Lung (tissue), 12 donors: ENCODE data around the gene GALNS. TPM values are rescaled to one million over a fixed set of nuclear protein-coding genes. Genes with fewer than 3 reads are reported as not detected.
A peak's percentile ranks its signal among the peaks of the same experiment; 100 is the strongest.

Source experiments
- ATAC-seq: fragments of 200-7000 bp; cut with Tn5 transposase; one replicate; pipeline ENCODE4 v1.9.1; 2020; ENCODE audit warnings: moderate number of reproducible peaks; ENCODE audit not compliant: insufficient read depth, low FRiP score
- DNase-seq, 3 donors: peaks; one replicate each; pipeline ENCODE4 v3.0.0-alpha.2; 2013 to 2017
- H3K27ac ChIP-seq, 2 donors: one replicate each; pipeline ENCODE4 v1.5.1; 2013; ENCODE audit warnings: mild to moderate bottlenecking in 2 of 2, moderate library complexity in 2 of 2, control low read depth in 1 of 2, inconsistent platforms in 1 of 2, low read depth in 1 of 2, low read length in 1 of 2
- H3K27me3 ChIP-seq, 3 donors: one replicate each; pipeline ENCODE4 v1.5.1; 2013; ENCODE audit warnings: low read length in 2 of 3; ENCODE audit not compliant: control insufficient read depth in 3 of 3, insufficient read depth in 3 of 3
- H3K36me3 ChIP-seq, 4 donors: one replicate each; pipeline ENCODE4 v1.5.1; 2013; ENCODE audit warnings: low read length in 4 of 4, mild to moderate bottlenecking in 1 of 4, moderate library complexity in 1 of 4; ENCODE audit not compliant: control insufficient read depth in 4 of 4, insufficient read depth in 4 of 4
- H3K4me1 ChIP-seq, 5 donors: one replicate each; pipeline ENCODE4 v1.5.1; 2013; ENCODE audit warnings: low read length in 5 of 5, mild to moderate bottlenecking in 2 of 5, moderate library complexity in 1 of 5; ENCODE audit not compliant: control insufficient read depth in 5 of 5, insufficient read depth in 5 of 5
- H3K4me3 ChIP-seq: one replicate; pipeline ENCODE4 v1.5.1; 2013; ENCODE audit warnings: mild to moderate bottlenecking, control low read depth, moderate library complexity
- H3K9ac ChIP-seq, 2 donors: one replicate each; pipeline ENCODE4 v1.5.1; 2013; ENCODE audit warnings: low read length in 2 of 2, control low read depth in 1 of 2; ENCODE audit not compliant: insufficient read depth in 1 of 2
- H3K9me3 ChIP-seq, 4 donors: one replicate each; pipeline ENCODE4 v1.5.1; 2013; ENCODE audit warnings: low read length in 3 of 4, mild to moderate bottlenecking in 1 of 4, moderate library complexity in 1 of 4; ENCODE audit not compliant: control insufficient read depth in 4 of 4, insufficient read depth in 3 of 4
- WGBS, 2 donors: extraction: QIAGEN DNeasy Blood & Tissue Kit; methylation state at CpG; one replicate each; pipeline ENCODE4 v1.1.7; 2013; 5-methylcytosine and 5-hydroxymethylcytosine counted together
- polyA plus RNA-seq, 2 donors: library from polyadenylated mRNA; stranded (reverse); fragments of 200-250 nt; gene quantifications; one replicate each; pipeline ENCODE4 v1.2.1, GENCODE V29; 2013
- total RNA-seq, 2 donors: library from RNA; depleted of rRNA in 1 of 2; stranded (reverse); fragments of >200 nt in 1 of 2; gene quantifications; one replicate each; pipeline ENCODE4 v1.2.1, GENCODE V29; 2014 to 2021
- TF ChIP-seq, protein P1 (sequence below): IDR thresholded peaks from 2 replicates; pipeline ENCODE4 v1.5.1; 2012; ENCODE audit warnings: mild to moderate bottlenecking; ENCODE audit errors: control extremely low read depth, extremely low read depth
- donor health status: control.
- donor health status: control.
- donor health status: Bipolar disorder and iron deficiency.
- donor health status: healthy.
- donor health status: DM: yes; HTN: yes; CAD: no.

GALNS gene
- total and polyA plus RNA-seq, 4 donors = 21.4 to 61.9 (median 30.3) TPM

GRCh38 chr16:88771294-88771772 is 85.4 kb downstream of the GALNS start:
- TF ChIP-seq, protein P1, sequence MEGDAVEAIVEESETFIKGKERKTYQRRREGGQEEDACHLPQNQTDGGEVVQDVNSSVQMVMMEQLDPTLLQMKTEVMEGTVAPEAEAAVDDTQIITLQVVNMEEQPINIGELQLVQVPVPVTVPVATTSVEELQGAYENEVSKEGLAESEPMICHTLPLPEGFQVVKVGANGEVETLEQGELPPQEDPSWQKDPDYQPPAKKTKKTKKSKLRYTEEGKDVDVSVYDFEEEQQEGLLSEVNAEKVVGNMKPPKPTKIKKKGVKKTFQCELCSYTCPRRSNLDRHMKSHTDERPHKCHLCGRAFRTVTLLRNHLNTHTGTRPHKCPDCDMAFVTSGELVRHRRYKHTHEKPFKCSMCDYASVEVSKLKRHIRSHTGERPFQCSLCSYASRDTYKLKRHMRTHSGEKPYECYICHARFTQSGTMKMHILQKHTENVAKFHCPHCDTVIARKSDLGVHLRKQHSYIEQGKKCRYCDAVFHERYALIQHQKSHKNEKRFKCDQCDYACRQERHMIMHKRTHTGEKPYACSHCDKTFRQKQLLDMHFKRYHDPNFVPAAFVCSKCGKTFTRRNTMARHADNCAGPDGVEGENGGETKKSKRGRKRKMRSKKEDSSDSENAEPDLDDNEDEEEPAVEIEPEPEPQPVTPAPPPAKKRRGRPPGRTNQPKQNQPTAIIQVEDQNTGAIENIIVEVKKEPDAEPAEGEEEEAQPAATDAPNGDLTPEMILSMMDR = no peak
- Histone ChIP-seq H3K27me3 (no peaks in the 10 kb centered on the region), H3K36me3 (peaks cover 0 to under 1% (median 0%) of the 10 kb centered on the region in 4 donors), H3K9me3 (no peaks in the 10 kb centered on the region), H3K27ac (peak overlapping the region in 1 of 2 donors; percentile 83), H3K4me1 (peaks cover 7 to 77% (median 56%) of the 10 kb centered on the region in 5 donors), H3K9ac (no peak overlapping the region), H3K4me3 (no peak overlapping the region)
- DNase-seq = no peak
- ATAC-seq = no peak
- 60 to 71% methylated on average over 18 to 19 of the region's 19 CpGs for WGBS, 2 donors

GRCh38 chr16:88770461-88771293 is 86.1 kb downstream of the GALNS start:
- no peaks in the 10 kb centered on the region for H3K9me3 ChIP-seq
- peaks cover 0 to 2% (median 0%) of the 10 kb centered on the region in 4 donors for H3K36me3 ChIP-seq
- no peaks in the 10 kb centered on the region for H3K27me3 ChIP-seq
- WGBS, 2 donors = 21 to 23% methylated on average over 39 to 41 of the region's 41 CpGs
- DNase-seq (peak; percentile 90 to 92 (median 92)), ATAC-seq (peak; percentile 50)
- H3K4me1 ChIP-seq = peaks cover 7 to 76% (median 59%) of the 10 kb centered on the region in 5 donors
- H3K9ac ChIP-seq = no peak overlapping the region
- H3K4me3 ChIP-seq = no peak overlapping the region
- H3K27ac ChIP-seq = peak overlapping the region in 1 of 2 donors; percentile 83
- TF ChIP-seq, protein P1 = no peak

DNA sequence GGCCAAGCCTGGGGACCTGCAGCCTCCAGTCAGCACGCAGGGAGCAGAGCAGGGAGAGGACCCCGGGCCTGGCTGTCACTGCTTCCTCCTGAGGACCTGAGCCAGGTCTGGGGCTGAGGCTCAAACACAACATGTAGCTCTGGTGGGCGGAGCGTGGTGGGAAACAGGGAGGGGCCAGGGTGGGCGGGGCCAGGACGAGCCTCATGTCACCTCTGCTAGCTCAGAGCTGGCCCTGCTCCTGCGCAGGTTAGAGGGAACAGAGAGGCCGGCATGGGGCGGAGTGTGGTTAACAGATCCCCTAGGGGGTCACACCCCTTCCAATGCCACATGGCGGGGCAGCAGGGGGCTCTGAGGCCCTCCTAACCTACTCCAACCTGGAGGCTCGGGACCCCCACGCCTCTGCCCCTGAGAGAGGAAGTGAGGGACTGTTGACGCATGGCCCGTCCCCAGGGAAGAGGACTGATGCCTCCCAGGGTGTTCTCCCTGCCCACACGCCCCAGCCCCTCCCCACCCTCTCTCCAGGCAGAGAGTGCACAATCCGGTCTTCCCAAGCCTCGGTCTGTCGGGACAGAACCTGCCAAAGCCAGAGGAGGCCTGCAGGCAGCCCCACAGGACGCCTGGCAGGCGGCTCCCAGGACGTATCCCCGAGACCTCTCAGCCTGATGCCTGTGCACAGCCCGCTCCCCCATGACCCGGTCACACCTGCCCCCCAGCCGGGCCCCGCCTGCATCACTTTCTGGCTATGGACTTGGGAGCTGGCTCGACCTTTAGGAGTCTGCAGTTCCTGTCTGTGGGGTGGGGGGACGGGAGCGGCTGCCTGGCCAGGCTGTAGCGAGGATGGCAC is 86.9 kb downstream of the GALNS start:
- no peak for ATAC-seq
- Histone ChIP-seq H3K27me3 (no peaks in the 10 kb centered on the region), H3K9me3 (no peaks in the 10 kb centered on the region), H3K4me1 (peaks cover 7 to 82% (median 59%) of the 10 kb centered on the region in 5 donors), H3K36me3 (peaks cover 0 to 2% (median 0%) of the 10 kb centered on the region in 4 donors), H3K9ac (no peak overlapping the region), H3K4me3 (no peak overlapping the region), H3K27ac (peak overlapping the region in 1 of 2 donors; percentile 83)
- TF ChIP-seq, protein P1 = no peak
- peak; percentile 50 to 62 (median 60) for DNase-seq
- 48 to 55% methylated on average over 25 to 30 of the region's 30 CpGs for WGBS, 2 donors
